ENCODE measurements around the gene RAP1A.

- TF ChIP-seq EZH2phosphoT487 (IDR thresholded peaks at IDR 0.05; ENCODE audit: borderline replicate concordance, low read length) (no peak), CTCF (IDR thresholded peaks at IDR 0.05; ENCODE audit: low read depth, low read length, poor library complexity, severe bottlenecking) (no peak)
Observed at GRCh38 chr1:111658622-111659021, 39.0 kb downstream of the RAP1A start.

Measured in DOHH2 (cell line).